NCI-H187 (cell line): ENCODE data around the gene MIOS.

ENCODE experiments used
- DNase-seq, 2 experiments: peaks; one replicate each; lab custom pipeline; 2025; lab: John Stamatoyannopoulos, UW

The MIOS gene

GRCh38 chr7:7566651-7567611 lies at the start of gene MIOS:
MIOS (plus strand) TSS chr7:7566884; CDS start chr7:7572476, 5,592 bp downstream.
- DNase-seq, result peak in 1 of 2 experiments; percentile 31

- no peak for DNase-seq
These were observed 48.9 kb upstream of the MIOS start for GRCh38 chr7:7517754-7518153.

- no peak for DNase-seq
These were observed 47.6 kb upstream of the MIOS start for GRCh38 chr7:7519056-7519455.

GRCh38 chr7:7519528-7519927 lies 47.2 kb upstream of the MIOS start:
- no peak for DNase-seq

- DNase-seq, result no peak
These were observed 45.4 kb upstream of the MIOS start for GRCh38 chr7:7521259-7521658.

- no peak for DNase-seq
These were observed 44.3 kb upstream of the MIOS start for GRCh38 chr7:7522421-7522820.

- DNase-seq, result no peak
These were observed 42.6 kb upstream of the MIOS start for GRCh38 chr7:7524121-7524520.

- DNase-seq, result no peak
These were observed 40.7 kb upstream of the MIOS start for GRCh38 chr7:7526006-7526405.

- no peak for DNase-seq
These were observed 39.6 kb upstream of the MIOS start for GRCh38 chr7:7527047-7527446.

- peak; percentile 11 to 32 for DNase-seq
These were observed 37.4 kb upstream of the MIOS start for GRCh38 chr7:7529328-7529727.

- no peak for DNase-seq
These were observed 32.8 kb upstream of the MIOS start for GRCh38 chr7:7533831-7534430.

- DNase-seq, result no peak
These were observed 31.0 kb upstream of the MIOS start, which contains the start of gene COL28A1 for GRCh38 chr7:7535691-7536090. COL28A1 (minus strand) TSS chr7:7535873; CDS start chr7:7532875, 2,998 bp downstream.

GRCh38 chr7:7536396-7537019 lies 30.2 kb upstream of the MIOS start:
- no peak for DNase-seq

- DNase-seq, result no peak
These were observed 29.0 kb upstream of the MIOS start for GRCh38 chr7:7537711-7538110.

- no peak for DNase-seq
These were observed 27.5 kb upstream of the MIOS start for GRCh38 chr7:7539152-7539551.

- no peak for DNase-seq
These were observed 27.0 kb upstream of the MIOS start for GRCh38 chr7:7539711-7540110.

GRCh38 chr7:7542251-7542835 lies 24.3 kb upstream of the MIOS start:
- DNase-seq, result no peak

GRCh38 chr7:7548407-7548806 lies 18.3 kb upstream of the MIOS start:
- DNase-seq, result no peak

GRCh38 chr7:7550663-7551062 lies 16.0 kb upstream of the MIOS start:
- DNase-seq, result no peak

- DNase-seq, result no peak
These were observed 14.5 kb upstream of the MIOS start for GRCh38 chr7:7552199-7552598.

- no peak for DNase-seq
These were observed 13.3 kb upstream of the MIOS start for GRCh38 chr7:7553386-7553785.

- no peak for DNase-seq
These were observed 12.7 kb upstream of the MIOS start for GRCh38 chr7:7554021-7554432.
